GM12864 (cell line): ENCODE results near the gene TRAPPC4.
"Not testable (repeated sequence)": the region's sequence is repeated elsewhere in the genome, so short reads cannot be mapped to it uniquely, and the experiment has no call there.

Experiments
- DNase-seq: peaks from one replicate; pipeline ENCODE4 v3.0.0-alpha.2; 2011; ENCODE audit warnings: low read depth
- H3K4me3 ChIP-seq: 2 replicates; pipeline ENCODE4 v1.5.1; 2011; ENCODE audit warnings: mild to moderate bottlenecking, low read depth, low read length, control low read depth
- CTCF ChIP-seq: IDR thresholded peaks from 2 replicates; pipeline ENCODE4 v1.5.1; 2011; ENCODE audit warnings: low read depth, mild to moderate bottlenecking, moderate library complexity, low read length, control low read depth, inconsistent platforms; ENCODE audit errors: missing control alignments

The TRAPPC4 gene

GRCh38 chr11:119034813-119035212, 16.2 kb downstream of the TRAPPC4 start:
- DNase-seq, result no peak
- H3K4me3 ChIP-seq, result no peak overlapping the region
- no peak for TF ChIP-seq CTCF

- H3K4me3 ChIP-seq, result no peak overlapping the region
- TF ChIP-seq CTCF, result no peak
- no peak for DNase-seq
Observed at GRCh38 chr11:119038884-119039283, 20.3 kb downstream of the TRAPPC4 start.

- not testable (repeated sequence) for DNase-seq, H3K4me3 ChIP-seq
Observed at GRCh38 chr11:119039471-119039870, 20.9 kb downstream of the TRAPPC4 start.

GRCh38 chr11:119041821-119042514, 23.4 kb downstream of the TRAPPC4 start:
- no peak for TF ChIP-seq CTCF
- DNase-seq, result no peak
- H3K4me3 ChIP-seq, result no peak overlapping the region

- DNase-seq, result no peak
- H3K4me3 ChIP-seq, result no peak overlapping the region
- TF ChIP-seq CTCF, result no peak
Observed at GRCh38 chr11:119042927-119043326, 24.4 kb downstream of the TRAPPC4 start.

- TF ChIP-seq CTCF, result peak; percentile 36
- DNase-seq, result no peak
- no peak overlapping the region for H3K4me3 ChIP-seq
Observed at GRCh38 chr11:119044708-119045107, 26.1 kb downstream of the TRAPPC4 start.

- no peak for TF ChIP-seq CTCF
- no peak overlapping the region for H3K4me3 ChIP-seq
- DNase-seq, result no peak
Observed at GRCh38 chr11:119046489-119046888, 27.9 kb downstream of the TRAPPC4 start.
